Activated T-cell treated with anti-CD3 and anti-CD28 coated beads, Interleukin-2, amount 50 U/mL, for 1 hour (primary cell): Measurements from ENCODE around the gene ACIN1.
A peak's percentile ranks its signal among the peaks of the same experiment; 100 is the strongest.
"Not testable (repeated sequence)": the region's sequence is repeated elsewhere in the genome, so short reads cannot be mapped to it uniquely, and the experiment has no call there.

Source experiments
- DNase-seq: peaks from one replicate; pipeline ENCODE4 v3.0.0-alpha.2; 2020

The ACIN1 gene

DNA sequence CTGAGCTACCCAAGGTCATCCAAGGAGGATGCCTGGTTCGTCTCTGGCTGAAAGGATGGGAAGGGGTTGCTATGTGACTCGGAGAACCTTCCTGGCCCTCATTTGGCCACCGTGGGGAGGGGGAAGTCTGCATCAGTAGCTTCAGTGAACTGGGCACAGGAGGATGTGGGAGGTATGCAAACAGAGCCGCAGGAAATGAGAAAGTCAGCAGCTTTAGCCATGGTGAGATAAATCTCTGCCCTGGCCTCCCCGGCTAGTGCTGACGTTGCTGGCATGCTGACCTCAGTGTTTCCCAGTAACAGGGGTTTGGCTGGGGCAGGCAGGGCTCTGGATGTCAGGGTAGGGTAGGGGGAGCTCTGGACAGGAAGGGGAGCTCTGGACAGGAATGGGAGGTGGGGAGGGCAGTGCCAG lies 26.4 kb upstream of the ACIN1 start:
- DNase-seq, result peak; percentile 23

DNA sequence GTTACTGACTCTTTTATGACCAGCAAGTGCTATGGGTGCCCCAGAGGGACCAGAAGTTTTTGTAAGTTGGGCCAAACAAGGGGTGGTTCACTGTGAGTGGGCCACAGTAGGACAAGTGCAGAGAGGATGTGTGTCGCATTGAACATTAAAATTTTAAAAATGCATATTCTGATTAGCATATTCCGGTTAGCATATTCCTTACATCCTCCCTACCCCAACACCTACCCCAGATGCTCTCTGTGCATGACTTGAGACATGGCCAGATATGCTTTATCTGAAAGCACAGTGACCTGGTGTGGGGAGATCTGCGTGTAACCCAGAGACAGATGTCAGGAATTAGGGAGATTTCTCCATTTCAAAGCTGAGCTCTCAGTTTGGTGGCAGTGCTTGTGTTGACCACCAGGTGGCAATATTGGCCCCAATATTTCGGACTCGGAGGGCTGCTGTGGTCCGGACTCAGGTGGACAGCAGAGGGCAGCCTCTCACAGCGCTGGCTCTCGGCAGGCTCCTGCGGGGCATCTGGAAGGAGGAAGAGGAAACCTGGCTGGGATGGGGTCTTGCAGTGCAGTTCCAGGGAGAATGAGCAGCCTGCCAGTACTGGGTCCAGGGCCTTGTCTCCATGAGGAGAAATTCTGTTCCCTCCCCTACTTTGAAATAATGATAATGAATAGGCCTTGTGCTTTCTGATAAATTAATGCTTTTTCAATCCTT lies 25.8 kb upstream of the ACIN1 start:
- peak; percentile 80 for DNase-seq

GRCh38 chr14:23119363-23120327 lies 24.7 kb upstream of the ACIN1 start:
- peak; percentile 57 for DNase-seq

DNA sequence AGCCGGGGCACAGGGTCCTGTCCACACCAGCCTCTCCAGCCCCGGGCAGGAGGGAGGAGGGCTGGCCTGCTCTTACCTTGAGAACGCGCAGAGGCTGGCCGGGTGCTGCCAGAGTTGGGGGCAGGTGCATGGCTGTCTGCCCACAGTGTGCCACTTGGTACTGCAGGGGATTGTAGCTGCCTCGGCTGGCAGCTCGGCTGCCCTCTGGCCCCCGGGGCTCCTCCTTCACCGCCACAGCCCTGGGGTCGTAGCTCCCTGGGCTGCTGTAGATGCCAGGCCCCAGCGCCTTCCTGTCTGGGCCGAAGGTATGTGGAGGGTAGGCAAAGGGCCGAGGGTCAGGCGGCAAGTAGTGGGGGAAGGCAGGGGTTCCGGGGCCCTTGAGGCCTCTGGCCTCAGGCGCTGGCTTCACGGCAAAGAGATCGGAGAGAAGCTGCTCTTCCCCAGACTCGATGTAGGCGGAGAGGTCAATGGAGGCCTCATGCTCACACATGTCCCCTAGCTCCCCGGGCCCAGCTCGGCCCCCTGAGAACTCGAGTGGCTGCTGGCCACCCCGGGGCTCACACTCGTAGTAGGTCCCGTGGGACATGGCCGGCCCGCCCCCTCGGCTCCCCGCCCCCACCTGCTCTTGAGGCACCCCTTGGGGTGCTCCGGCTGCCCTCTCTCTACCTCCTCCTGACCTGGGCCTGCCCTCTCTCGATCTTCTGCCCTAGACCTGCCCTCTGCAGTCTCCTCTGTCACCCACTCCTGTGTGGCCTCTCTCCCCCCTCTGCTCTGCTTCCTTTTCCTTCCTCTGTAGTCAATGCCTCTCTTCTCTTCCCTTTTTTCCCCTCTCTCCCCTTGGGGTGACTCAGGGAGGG lies 23.8 kb upstream of the ACIN1 start, which contains the start of gene CEBPE:
Gene CEBPE (minus strand): TSS at position 750 of the 857 bp plus-strand sequence. CDS start 164 bp downstream, at position 586.
- DNase-seq, result no peak

DNA sequence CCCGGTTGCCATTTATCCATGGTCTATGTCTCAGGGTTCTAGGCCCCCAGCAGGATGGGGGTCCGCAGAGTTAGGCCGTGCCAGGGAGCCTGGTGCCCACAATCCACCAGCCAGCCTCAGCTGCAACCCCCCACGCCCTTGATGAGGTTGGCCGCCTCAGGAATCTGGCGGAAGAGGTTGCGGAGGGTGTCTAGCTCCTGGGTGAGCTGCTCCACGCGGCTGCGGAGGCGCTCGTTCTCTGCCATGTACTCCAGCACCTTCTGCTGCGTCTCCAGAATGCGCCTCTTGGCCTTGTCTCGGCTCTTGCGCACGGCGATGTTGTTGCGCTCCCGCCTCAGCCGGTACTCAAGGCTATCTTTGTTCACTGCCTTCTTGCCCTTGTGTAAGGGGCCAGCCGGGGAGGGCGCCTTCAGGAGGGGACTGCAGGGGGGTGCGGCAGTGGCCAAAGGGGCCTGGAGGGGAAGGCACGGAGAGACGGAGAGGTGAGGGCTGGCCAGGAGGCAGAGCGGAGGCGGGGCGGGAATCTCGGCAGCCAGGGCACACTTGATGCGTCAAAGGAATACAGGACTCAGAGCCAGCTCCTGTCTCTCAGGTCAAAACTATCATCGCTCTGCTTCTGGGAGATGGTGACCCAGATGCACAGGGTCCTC lies 22.6 kb upstream of the ACIN1 start:
- no peak for DNase-seq

DNA sequence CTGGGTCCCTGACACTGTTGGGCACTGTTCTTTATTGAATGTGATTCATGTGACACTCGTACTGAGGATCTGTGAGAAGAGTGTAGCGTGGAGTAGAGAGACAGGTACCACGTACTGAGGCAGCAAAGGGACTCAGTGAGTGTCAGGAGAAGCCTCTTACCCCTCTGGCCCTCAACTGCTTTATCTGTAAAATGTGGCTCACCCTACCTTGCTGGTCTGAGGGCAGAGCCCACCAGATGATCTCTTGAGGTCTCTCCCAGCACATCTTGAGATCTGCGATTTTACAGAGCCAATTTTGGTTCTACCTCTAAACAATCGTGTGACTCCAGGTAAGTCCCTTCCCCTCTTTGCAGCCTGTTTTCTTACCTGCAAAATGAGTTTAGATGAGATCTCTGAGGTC lies 21.0 kb upstream of the ACIN1 start:
- DNase-seq, result no peak

DNA sequence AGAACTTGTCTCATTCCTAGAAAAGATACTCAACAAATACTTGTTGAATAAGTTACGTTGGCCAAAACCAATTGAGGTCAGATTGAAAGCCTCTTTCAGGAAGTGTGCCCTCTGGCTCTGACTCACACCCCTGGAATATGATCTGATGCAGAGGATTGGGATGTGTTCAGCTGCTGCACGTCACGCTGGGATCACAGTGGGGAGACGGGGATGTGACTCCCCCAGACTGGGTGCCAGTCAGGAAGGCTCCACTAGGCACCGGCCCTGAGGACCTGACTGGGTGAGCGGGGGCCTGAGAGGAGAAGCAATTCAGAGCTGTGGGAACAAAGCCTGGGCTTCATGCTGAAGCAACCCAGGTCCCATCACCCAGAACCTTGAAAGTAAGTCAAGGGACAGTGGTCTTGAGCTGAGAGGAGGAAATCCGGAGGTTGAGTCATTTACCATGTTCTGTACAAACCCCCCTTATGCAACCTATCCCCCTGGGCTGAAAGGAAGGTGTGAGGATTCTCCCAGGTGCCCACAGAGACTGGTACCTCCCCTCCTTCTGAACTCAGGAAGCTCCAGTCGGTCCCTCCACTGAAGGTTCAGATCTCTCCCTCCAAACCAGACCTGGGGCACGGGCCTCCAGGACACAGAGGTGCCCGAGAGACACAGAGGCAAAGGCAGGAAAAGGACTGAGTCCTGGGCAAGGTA lies 20.2 kb upstream of the ACIN1 start:
- no peak for DNase-seq

- DNase-seq, result no peak
These were observed 19.7 kb upstream of the ACIN1 start for GRCh38 chr14:23114669-23115038.

DNA sequence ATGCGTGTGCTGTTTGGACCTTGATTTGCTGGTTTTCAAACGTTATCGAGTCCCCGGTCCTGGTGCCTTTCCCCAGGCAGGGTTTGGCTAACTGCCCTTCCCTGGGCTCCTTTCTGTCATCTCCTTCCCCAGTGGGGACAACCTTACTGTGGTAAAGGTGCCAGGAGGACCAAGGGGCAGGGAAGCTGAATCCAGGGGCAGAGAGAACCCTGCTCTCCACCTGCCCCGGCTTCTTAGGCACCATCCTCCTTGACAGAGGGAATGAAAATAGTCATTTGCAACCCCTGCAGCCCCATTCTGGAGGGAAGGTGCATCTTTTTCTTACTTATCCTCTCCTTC lies 19.2 kb upstream of the ACIN1 start:
- no peak for DNase-seq

DNA sequence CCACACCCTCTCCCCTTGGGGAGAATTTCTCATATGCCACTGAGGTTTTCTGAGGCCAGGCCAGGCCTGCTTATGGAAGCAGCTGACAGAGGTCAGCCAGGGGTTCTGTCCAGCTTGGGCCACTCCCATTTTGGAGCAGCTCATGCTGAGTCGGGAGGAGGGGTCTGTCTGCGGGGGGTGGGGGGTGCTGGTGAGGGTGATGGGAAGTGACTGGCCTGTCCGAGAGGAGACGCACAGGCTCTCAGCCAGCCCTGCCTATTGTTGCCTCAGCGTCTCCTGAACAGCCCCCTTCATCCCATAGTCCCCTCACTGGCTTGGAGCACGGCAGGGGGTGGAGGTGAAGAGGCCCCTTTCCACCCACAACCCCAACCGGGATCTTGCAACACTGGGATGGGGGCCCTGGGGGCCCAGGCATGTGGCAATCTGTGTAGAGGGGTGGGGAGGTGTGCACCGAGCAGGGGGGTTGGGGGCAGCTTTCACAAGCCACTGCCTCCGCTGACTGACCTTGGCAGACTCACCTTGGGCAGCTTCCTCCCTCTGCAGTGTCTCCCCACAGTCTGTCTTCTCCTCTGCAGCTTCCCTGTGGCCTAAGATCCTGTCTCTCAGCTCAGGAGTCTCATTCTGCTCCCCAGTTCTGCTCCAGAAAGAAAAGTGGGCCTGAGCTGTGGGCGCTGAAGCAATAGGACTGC lies 18.6 kb upstream of the ACIN1 start:
- DNase-seq, result no peak

DNA sequence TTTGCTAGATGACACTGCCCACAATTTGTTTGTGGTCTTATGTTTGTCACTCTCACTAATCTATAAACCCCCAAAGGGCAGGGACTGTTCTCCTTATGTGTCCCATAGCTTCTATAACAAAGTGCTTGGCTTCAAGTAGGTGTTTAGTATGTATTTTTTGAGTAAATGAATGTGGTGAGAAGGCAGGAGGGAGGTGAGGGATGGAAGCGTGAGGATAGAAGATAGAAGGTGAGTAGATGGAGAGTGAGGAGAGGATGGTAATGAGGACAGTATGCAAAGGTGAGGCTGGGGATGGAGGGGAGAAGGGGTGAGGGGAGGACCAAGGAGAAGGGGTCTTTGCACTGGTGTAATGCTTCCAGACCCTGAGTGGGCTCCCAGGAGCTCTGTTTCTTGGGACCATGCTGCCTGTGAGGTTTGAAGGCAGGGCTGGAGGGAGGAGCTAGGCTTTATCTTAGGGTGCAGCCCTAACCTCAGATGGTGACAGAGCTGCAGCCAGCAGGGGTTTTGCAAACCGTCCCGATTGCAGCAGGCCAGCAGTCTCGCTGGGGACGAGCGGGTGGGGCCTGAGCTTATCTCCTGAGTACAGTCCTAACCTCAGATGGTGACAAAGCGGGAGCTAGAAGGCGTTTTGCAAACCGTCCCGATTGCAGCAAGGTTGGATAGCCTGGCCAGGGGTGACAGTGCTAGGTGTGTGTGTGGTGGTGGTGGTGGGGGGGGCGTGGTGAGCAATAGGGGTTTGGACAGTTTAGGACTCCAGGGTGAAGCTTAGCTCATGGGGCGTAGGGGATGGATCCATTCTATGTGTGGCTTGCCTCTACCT lies 17.6 kb upstream of the ACIN1 start:
- DNase-seq, result no peak

GRCh38 chr14:23110579-23111365 lies 15.8 kb upstream of the ACIN1 start:
- DNase-seq, result no peak

DNA sequence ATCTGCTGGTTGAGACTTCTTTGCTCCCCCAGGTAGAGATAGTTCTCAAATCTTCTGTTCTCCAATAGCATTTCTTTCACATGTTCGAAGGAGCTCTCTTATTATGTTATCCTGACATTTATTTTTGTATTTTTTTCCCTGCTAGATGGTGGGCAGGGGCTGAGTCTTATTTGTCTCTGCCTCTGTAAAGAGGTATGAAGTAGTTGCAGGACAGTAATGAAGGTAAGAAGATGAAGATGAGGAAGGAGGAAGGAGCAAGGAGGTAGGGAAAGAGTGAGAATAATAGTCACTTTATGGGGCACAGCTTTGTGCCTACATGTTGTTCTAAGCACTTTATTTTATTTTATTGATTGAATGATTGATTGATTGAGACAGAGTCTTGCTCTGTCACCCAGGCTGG lies 14.8 kb upstream of the ACIN1 start:
- DNase-seq, result no peak

GRCh38 chr14:23108169-23108568 lies 13.2 kb upstream of the ACIN1 start:
- not testable (repeated sequence) for DNase-seq

GRCh38 chr14:23107620-23108019 lies 12.7 kb upstream of the ACIN1 start:
- DNase-seq, result not testable (repeated sequence)

GRCh38 chr14:23106747-23107045 lies 11.8 kb upstream of the ACIN1 start:
- no peak for DNase-seq

DNA sequence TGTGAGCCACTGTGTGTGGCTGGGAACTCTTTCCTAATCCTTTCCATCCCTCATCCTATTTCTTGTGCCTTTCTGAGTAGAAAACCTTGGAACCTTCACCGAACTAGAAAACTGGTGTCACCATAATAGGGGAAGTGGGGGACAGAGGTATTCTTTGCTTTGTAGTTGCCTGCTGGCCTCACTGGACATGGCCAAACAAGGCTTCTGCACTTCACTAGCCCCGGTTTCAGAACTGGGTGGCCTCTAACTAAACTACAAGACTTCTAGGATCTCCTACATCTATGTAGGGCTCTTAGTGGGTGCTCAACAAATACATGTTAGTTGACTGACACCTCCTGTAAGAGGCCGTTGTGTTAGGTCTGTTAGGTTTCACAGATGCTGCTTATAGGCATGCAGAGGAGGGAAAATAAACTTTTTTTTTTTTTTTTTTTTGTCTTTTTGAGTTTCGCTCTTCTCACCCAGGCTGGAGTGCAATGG lies 10.4 kb upstream of the ACIN1 start:
- DNase-seq, result no peak

DNA sequence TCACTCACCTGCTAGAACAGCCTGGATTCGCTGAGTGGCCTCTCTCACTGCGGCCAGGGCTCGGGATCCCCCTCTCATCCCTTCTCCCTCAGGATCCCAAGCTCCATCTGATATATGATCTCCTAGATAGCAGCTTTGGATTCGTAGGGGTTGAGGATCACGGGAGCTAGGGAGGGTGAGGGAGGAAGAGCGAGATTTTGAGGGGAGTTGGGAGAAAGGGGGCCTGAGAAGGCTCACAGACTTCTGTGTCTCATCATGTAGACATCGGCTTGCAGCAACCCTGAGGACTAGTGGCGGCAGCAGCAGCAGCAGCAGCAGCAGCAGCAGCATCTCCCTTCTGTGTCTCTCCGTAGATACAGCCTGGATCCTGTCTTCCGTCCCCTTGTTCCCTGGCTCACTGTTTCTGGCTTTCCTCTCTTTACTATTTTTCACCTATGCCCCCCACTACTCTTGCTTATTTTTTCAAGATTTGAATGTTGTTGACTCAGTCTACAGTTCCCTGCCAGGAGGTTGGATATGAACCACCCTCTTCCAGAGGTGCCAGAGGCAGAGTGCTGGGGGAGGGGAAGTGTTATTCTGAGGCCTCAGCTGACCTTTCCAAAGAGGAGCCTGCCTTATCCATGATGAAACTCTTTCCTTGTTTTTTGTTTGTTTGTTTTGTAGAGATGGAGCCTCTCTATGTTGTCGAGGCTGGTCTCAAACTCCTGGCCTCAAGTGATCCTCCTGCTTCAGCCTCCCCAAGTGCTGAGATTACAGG lies 9.8 kb upstream of the ACIN1 start, which contains the start of gene CIROP:
Gene CIROP (minus strand): TSS at position 399 of the 757 bp plus-strand sequence. CDS start 69 bp downstream, at position 330.
- DNase-seq, result no peak
